ENCODE results near the gene ST6GALNAC1. TPM values are rescaled to one million over a fixed set of nuclear protein-coding genes. Genes with fewer than 3 reads are reported as not detected.

The ST6GALNAC1 gene
- total RNA-seq, 4 donors from 2014 or later, result 2.4 to 5.6 TPM; not detected in 2

GRCh38 chr17:76599694-76600460, 43.7 kb downstream of the ST6GALNAC1 start:
- no peak for DNase-seq (ENCODE audit: low spot score in 2 of 2)
- no peak for TF ChIP-seq CTCF (IDR thresholded peaks at IDR 0.05)
- TF ChIP-seq POLR2A (IDR thresholded peaks at IDR 0.05), result no peak
- H3K4me3 ChIP-seq (ENCODE audit: low read depth, poor library complexity, severe bottlenecking), result no peak overlapping the region
- 44 to 49% methylated on average over 17 of the region's 17 CpGs for WGBS, 2 donors
- intact Hi-C loops (cut with DNase I; ENCODE audit: low total_unique reads), result no loop called here

- H3K4me3 ChIP-seq (ENCODE audit: low read depth, poor library complexity, severe bottlenecking), result no peak overlapping the region
- no peak for DNase-seq (ENCODE audit: low spot score in 2 of 2)
- intact Hi-C loops (cut with DNase I; ENCODE audit: low total_unique reads), result no loop called here
- no peak for TF ChIP-seq POLR2A (IDR thresholded peaks at IDR 0.05)
- no peak for TF ChIP-seq CTCF (IDR thresholded peaks at IDR 0.05)
- 13 to 14% methylated on average over 2 of the region's 2 CpGs for WGBS, 2 donors
Measured at GRCh38 chr17:76598004-76598439, 45.5 kb downstream of the ST6GALNAC1 start.

GRCh38 chr17:76597156-76598003, 46.2 kb downstream of the ST6GALNAC1 start:
- peak in 1 of 2 donors; percentile 64 for DNase-seq (ENCODE audit: low spot score in 2 of 2)
- no peak overlapping the region for H3K4me3 ChIP-seq (ENCODE audit: low read depth, poor library complexity, severe bottlenecking)
- intact Hi-C loops (cut with DNase I; ENCODE audit: low total_unique reads), result no loop called here
- WGBS, 2 donors, result 46 to 50% methylated on average over 12 of the region's 12 CpGs
- no peak for TF ChIP-seq POLR2A (IDR thresholded peaks at IDR 0.05)
- no peak for TF ChIP-seq CTCF (IDR thresholded peaks at IDR 0.05)

DNA sequence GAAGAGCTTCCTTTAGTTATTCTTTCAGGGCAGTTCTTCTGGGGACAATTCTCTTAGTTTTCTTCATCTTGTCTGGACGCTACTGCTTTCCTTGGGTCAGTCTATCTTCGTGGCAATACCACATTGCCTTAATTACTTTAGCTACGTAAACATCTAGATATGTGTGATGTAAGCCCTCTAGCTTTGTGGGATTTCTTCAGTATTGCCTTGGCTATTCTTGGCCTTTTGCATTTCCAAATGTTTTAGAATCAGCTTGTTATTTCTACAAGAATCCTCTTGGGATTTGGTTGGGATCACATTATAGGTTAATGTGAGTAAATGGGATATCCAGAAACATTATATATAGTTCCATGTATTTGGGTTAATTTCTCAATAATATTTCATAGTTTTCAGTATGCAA, 48.9 kb downstream of the ST6GALNAC1 start:
- TF ChIP-seq CTCF (IDR thresholded peaks at IDR 0.05) (no peak), POLR2A (IDR thresholded peaks at IDR 0.05) (no peak)
- WGBS, 2 donors, result 87 to 90% methylated on average over 3 of the region's 3 CpGs
- intact Hi-C loops (cut with DNase I; ENCODE audit: low total_unique reads), result no loop called here
- no peak overlapping the region for H3K4me3 ChIP-seq (ENCODE audit: low read depth, poor library complexity, severe bottlenecking)
- no peak for DNase-seq (ENCODE audit: low spot score in 2 of 2)

- 52 to 60% methylated on average over 4 of the region's 4 CpGs for WGBS, 2 donors
- no peak for DNase-seq (ENCODE audit: low spot score in 2 of 2)
- no peak for TF ChIP-seq CTCF (IDR thresholded peaks at IDR 0.05)
- TF ChIP-seq POLR2A (IDR thresholded peaks at IDR 0.05), result no peak
- intact Hi-C loops (cut with DNase I; ENCODE audit: low total_unique reads), result no loop called here
- H3K4me3 ChIP-seq (ENCODE audit: low read depth, poor library complexity, severe bottlenecking), result no peak overlapping the region
Measured at GRCh38 chr17:76593959-76594358, 49.6 kb downstream of the ST6GALNAC1 start.
